Stimulated activated CD4-positive, alpha-beta T cell treated with anti-CD3 and anti-CD28 coated beads, Interleukin-1b, Interleukin-23, amount 100 ng/mL, for 1 hour (primary cell): Measurements from ENCODE around the gene SPTLC1.
"Not testable (repeated sequence)": the region's sequence is repeated elsewhere in the genome, so short reads cannot be mapped to it uniquely, and the experiment has no call there.

Experiments used
- DNase-seq, 2 donors: peaks; one replicate each; pipeline ENCODE4 v3.0.0-alpha.2; 2020; ENCODE audit warnings: low read depth in 2 of 2

SPTLC1 gene

DNA sequence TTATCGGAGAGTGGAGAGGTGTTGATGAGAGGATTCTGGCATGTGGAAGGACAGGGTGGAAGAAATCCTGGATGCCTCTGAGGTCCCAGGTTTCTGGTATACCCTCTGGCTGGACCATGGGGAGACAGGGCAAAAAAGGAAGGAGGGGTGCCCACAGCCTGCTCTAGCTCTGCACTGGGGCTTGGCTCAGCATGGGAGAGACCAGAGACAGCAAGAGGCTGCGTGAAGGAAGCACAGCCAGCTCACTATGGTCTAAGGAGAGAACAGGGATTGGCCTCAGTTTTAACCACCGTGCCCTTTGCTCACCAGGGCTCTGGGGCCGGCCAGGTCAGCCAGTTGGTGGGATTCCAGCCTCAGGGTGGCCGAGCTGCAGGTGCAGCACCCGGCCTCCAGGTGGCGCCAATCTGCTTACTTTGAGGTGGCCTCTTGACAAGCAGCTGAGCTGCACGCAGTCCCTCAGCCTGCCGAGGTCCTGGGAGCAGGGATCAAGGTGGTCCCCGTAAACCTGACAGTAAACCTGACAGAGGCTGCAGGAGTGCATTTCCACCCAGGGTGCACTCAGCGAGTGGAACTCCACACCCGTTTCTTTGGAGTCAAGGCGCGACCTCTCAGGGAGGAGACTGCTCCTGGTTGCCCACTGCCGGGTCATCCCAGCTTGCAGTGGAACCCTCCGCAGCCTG, 25.0 kb upstream of the SPTLC1 start:
- peak; percentile 30 to 50 for DNase-seq

DNA sequence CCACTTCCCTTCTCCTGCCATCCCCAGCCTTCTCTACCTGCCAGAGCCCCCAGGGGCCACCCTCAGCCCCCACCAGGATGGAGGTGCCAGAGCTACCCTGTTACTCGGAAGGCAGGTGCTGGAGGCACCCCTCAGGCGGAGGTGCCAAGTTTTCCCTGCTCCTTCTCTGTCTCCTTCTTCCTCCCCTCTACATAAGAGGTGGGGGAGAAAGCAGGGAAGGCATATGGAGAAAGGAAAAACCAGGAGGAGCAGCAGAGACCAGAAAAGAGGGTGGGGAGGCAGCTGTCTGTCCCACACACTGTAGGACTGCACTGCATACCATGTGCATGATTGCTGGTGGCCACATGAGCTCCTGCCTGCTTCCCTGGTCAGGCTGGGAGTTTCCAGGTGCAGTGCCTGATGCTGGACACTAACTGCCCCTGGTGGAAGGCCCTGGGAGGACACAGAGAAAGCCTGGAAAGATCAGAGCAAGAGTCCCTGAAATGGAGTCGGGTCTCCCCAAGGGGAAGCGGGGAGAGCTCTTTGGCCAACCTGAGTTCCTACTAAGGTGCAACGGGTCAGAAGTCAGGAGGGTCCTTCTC, 23.8 kb upstream of the SPTLC1 start:
- DNase-seq = not testable (repeated sequence)

- peak; percentile 40 to 63 for DNase-seq
Measured at GRCh38 chr9:92138157-92138959, 23.1 kb upstream of the SPTLC1 start.

DNA sequence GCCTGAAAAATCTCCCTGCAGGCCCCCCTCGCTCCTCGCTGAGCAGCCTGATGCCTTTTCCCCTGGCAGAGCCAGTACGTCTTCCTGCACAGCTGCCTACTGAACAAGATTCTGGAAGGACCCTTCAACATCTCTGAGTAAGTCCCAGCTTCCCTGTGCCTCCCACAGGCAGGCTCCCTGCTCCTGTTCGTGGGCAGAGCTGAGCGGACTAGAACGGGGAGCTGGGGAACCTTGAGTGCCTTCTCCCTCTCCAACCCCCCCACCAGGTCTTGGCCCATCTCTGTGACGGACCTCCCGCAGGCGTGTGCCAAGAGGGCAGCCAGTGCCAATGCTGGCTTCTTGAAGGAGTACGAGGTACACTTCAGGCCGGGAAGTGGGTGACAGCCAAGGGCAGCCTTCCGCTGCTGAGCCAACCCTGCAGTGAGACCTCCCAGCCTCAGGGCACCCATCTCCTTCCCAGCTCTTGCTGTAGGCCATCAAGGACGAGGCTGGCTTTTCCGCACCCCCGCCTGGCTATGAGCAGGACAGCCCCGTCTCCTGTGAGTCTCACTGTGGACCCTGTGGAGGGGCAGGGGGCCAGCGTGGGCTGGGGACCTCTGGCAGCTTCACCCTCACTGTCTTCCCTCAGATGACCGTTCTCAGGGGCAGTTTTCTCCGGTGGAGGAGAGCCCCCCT, 21.1 kb upstream of the SPTLC1 start:
- DNase-seq = no peak

- DNase-seq = no peak
Measured at GRCh38 chr9:92135576-92135975, 20.4 kb upstream of the SPTLC1 start.

GRCh38 chr9:92133949-92134604, 18.9 kb upstream of the SPTLC1 start:
- DNase-seq = peak; percentile 17 to 57

- not testable (repeated sequence) for DNase-seq
Measured at GRCh38 chr9:92132913-92133312, 17.7 kb upstream of the SPTLC1 start.

GRCh38 chr9:92132501-92132900, 17.3 kb upstream of the SPTLC1 start:
- DNase-seq = no peak

DNA sequence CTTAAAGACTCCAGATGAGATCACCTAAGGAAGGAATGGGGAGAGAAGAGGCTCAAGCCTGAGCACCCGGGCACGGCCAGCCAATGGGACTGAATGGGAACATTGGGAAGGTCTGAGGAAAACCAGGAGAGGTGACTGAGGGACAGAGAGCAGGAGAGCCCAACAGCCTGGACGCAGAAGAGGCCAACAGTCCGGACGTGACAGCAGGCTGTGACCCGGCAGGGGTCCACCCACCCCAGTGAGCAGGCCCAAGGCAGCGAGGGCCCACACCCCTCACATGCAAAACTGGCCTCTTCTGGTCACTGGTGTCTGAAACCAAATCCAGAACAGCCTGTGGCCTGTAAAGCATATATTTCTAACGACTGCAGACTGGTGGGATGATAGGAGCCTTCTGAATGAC, 7.6 kb upstream of the SPTLC1 start:
- no peak for DNase-seq

DNA sequence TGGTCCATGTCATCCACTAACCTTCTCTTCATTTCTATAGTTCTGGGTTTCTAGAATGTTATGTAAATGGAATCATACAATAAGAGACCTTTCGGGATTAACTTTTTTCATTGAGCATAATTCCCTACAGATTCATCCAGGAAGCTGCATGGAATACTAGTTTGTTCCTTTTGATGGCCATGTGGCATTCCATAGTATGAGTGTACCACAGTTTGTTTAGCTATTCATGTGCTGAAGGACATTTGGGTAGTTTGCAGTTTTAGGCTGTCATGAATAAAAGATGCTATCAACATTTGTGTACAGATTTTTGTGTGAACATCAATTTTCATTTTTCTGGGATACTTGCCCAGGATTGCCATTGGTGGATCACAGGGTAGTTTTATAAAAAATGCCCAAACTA, 6.8 kb upstream of the SPTLC1 start:
- DNase-seq = no peak

DNA sequence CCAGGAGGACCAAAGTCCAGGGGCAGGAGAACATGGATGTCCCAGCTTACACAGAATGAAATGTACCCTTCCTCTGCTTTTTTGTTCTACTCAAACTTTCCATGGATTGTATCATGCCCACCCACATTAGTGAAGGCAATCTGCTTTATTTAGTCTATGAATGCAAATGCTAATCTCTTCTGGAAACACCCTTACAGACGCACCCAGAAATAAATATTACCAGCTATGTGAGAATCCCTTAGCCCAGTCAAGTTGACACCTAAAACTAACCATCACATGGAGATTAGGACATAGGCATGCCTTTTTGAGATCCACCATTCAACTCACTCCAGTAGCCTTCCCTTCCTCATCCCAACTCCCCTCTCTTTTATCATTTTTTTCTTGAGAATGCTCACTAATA, 6.1 kb upstream of the SPTLC1 start:
- DNase-seq = no peak

DNA sequence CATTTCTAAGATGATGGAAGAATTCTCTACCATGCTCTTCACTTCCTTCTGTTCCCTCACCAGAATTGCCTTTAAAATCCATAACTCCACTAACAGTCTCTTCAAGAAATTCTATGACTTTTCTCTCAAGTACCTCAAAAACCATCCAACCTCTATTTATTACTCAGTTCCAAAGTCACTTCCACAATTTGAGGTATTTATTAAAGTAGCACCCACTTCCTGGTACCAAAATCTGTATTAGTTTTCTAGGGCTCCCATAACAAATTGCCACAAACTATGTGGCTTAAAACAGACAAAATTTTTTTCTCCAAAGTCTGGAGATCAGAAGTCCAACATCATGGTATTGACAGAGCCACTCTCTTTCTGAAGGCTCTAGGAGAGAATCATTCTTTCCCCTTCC, 4.9 kb upstream of the SPTLC1 start:
- DNase-seq = no peak

DNA sequence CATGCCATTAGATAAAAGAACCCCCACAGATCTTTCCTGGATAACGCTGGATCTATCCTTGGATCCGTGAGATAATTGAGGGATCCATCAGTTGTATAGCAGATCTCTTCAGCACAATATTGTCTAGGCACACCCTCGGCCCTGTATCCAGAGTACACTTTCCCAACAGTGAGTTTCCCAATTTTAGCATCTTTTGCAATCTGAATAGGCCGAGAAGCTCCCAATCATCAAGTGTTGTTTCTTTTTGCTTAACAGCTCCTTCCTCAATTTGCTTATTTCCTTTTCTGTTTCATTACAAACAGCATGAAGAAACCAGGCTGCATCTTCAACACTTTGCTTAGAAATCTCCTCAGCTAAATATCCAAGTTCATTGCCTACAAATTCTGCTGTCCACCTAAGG, 4.4 kb upstream of the SPTLC1 start:
- no peak for DNase-seq

DNA sequence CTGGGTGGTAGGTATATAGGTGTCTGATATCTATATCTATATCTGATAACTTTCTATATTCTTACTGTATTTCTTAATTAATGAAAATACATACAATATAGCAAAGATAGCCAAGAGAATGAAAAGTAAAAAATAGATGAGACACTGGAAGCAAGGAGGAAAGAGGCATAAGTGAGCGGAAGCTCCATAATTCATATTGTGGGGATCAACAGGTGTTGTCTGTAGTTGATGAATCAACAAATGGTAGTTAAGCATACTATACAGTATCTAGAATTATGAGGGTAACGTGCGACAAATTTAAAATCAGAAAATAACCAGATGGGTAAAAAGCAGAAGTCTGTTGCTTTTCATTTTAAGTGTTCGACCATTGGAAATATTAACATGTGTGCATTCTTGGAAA, 7.1 kb downstream of the SPTLC1 start:
- DNase-seq = no peak

GRCh38 chr9:92105446-92106225, 9.6 kb downstream of the SPTLC1 start:
- not testable (repeated sequence) for DNase-seq

GRCh38 chr9:92103601-92104000, 11.6 kb downstream of the SPTLC1 start:
- not testable (repeated sequence) for DNase-seq

DNA sequence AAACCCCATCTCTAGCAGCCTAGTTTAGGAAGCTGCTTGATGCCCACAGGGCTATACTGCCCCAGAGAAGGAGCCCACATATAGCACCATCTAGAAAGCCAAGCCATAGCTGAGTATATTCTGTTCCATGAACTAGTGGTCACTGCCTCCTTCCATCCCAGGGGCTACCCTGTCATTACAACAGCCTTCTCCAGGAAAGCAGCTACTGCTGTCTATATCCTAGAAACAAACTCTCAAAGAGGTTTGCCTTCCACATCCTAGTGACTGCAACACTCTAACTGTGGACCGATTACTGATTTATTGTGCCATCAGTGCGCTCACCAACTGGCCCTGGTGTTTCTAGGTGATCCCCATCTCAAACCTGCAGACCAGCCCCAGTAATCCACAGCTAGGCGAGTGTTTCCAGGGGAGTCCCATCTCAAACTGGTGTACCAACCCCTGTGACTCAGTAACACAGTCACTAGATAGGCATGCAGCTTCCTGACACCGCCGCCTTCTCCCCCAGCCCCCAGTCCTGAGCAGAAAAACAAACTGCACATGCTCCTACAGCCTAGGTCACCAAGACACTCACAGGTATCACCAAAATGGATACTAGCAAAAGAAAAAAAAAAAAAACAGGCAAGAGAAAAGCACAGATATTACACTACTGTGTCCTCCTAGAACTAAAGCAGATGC, 14.8 kb downstream of the SPTLC1 start:
- no peak for DNase-seq

DNA sequence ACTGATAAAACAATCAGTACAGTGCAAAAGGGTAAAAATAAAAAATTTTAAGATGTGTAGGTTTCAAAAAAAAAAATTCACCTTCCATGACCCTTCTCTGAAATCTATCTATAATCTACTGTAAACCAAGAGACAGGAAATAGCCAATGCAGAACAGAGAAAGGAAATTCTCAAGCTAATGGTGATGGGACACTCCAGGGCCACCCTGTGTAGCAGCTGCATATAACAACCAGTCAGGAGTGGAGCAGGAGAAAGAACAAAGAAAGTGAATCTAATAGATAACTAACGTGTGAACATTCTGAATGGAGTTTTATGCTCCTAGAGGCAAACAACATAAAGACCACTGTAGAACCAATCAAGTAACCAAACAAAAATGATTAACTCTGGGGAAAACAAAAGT, 16.6 kb downstream of the SPTLC1 start:
- no peak for DNase-seq

DNA sequence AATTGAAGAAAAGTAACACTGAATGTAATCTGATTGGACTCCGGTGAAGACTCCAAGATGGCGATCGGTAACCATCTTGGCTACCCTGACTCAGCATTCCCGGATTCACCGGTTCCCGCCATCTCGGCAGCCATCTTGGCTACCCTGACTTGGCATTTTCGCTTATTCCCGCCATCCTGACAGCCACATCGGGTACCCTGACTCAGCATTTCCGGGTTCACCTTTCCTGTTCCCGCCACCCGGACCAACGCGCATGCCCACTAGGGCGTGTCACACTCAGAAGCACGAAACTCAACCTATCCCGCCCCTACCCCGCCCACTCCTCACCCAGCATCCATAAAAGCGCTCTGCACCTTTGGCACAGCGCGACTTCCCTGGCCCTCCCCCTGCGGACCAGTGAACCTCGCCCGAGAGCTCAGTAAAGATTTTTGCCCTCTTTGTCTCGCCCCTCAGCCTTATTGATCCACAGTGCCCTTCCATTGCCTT, 17.2 kb downstream of the SPTLC1 start:
- peak in 1 of 2 donors; percentile 12 for DNase-seq

GRCh38 chr9:92095236-92095635, 20.0 kb downstream of the SPTLC1 start:
- DNase-seq = no peak
